ENCODE data around the gene CTDSPL. TPM values are rescaled to one million over a fixed set of nuclear protein-coding genes. Genes with fewer than 3 reads are reported as not detected.

The CTDSPL gene
- total and polyA plus RNA-seq, 2 of the 8 experiments (the other 6 are each of a cell fraction or from before 2014, with no cell fraction given): 20.3 to 42.2 TPM

DNA sequence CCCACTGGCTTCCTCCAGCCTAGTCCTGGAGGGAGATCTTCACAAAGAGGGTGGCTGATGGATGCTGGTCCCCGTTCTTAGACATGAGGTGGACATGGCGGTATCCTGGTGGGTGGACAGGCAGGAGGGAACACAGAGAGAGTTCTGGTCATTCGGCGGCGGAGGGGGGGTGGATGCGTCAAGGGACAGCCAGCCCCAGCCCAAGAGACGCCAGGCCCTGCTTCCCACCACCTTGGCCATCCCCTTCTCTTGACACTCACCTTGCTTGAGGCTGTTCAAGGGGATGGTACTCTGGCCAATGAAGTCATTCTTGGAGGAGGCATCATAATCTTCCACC is 146.0 kb downstream of the CTDSPL start:
- Histone ChIP-seq H3K23ac (ENCODE audit: insufficient read length) (no peak overlapping the region), H2BK15ac (ENCODE audit: low read length) (no peak overlapping the region), H3K27me3 (replicated peaks in 1 of 4; ENCODE audit: control insufficient read depth in 3 of 4, extremely low read depth in 1 of 4, insufficient read depth in 3 of 4, low read length in 3 of 4) (no peaks in the 10 kb centered on the region), H4K8ac (ENCODE audit: extremely low read depth, insufficient read depth, low read length) (no peak overlapping the region), H3K79me1 (ENCODE audit: low read depth, low read length) (no peaks in the 10 kb centered on the region), H2BK20ac (ENCODE audit: low read length) (no peak overlapping the region), H3K36me3 (ENCODE audit: control insufficient read depth in 2 of 4, insufficient read depth in 4 of 4, low read length in 3 of 4) (no peaks in the 10 kb centered on the region; a peak in 1 of 8 replicates), H3K79me2 (ENCODE audit: control insufficient read depth in 1 of 2, insufficient read depth in 2 of 2, low read length in 2 of 2) (no peaks in the 10 kb centered on the region), H3K18ac (ENCODE audit: extremely low read depth, low read length) (no peak overlapping the region), H3K4me1 (replicated peaks in 1 of 4; ENCODE audit: control insufficient read depth in 3 of 4, insufficient read depth in 4 of 4, low read length in 3 of 4) (no peaks in the 10 kb centered on the region), H3K56ac (replicated peaks; ENCODE audit: insufficient read length, low read depth, low read length) (no peak overlapping the region), H3K23me2 (ENCODE audit: low read depth, low read length) (no peaks in the 10 kb centered on the region), H3K14ac (ENCODE audit: insufficient read length) (no peak overlapping the region), H2AK5ac (ENCODE audit: low read depth, low read length) (no peak overlapping the region), H4K20me1 (replicated peaks in 1 of 2; ENCODE audit: control insufficient read depth in 1 of 2, insufficient read depth in 2 of 2, low read length in 2 of 2) (peaks cover 0 to 6% of the 10 kb centered on the region in 2 experiments), H3K4me3 (ENCODE audit: extremely low read depth in 1 of 4, insufficient read depth in 2 of 4, low read depth in 3 of 4, low read length in 4 of 4) (no peak overlapping the region), H3K4ac (replicated peaks; ENCODE audit: insufficient read length, low read depth, low read length) (no peak overlapping the region), H3K4me2 (ENCODE audit: insufficient read depth in 1 of 2, low read depth in 2 of 2, low read length in 2 of 2) (no peak overlapping the region), H3K27ac (ENCODE audit: low read depth, low read length) (no peak overlapping the region), H3K9ac (replicated peaks in 1 of 4; ENCODE audit: extremely low read depth in 1 of 4, low read depth in 3 of 4, low read length in 3 of 4) (no peak overlapping the region), H4K5ac (ENCODE audit: insufficient read length, low read depth, low read length) (no peak overlapping the region), H2BK12ac (ENCODE audit: low read depth, low read length) (no peak overlapping the region), H2BK120ac (replicated peaks; ENCODE audit: low read depth, low read length) (no peak overlapping the region), H2BK5ac (ENCODE audit: low read depth, low read length) (no peak overlapping the region), H4K91ac (replicated peaks; ENCODE audit: insufficient read length, low read length) (no peak overlapping the region), H2AFZ (ENCODE audit: low read length) (no peak overlapping the region), H3K9me3 (ENCODE audit: insufficient read depth in 2 of 2, low read depth in 1 of 2, low read length in 1 of 2) (no peaks in the 10 kb centered on the region)
- FAIRE-seq (no peak), DNase-seq (ENCODE audit: low read depth in 1 of 2, low spot score in 2 of 2) (no peak)
- POLR2A ChIA-PET (ENCODE audit: partially characterized antibody): no interaction called here
- TF ChIP-seq ATF2 (IDR thresholded peaks at IDR 0.05; ENCODE audit: low read length): no peak
- 97% methylated on average over 7 of the region's 7 CpGs; no CpG with 5 or more reads in 1 of the 2 experiments for WGBS, 2 experiments (ENCODE audit: extremely low coverage in 1 of 2, insufficient coverage in 1 of 2, insufficient read length in 1 of 2, insufficient replicate concordance in 2 of 2, low coverage in 1 of 2, low lambda C conversion rate in 2 of 2, missing lambda C conversion rate in 1 of 2)
- CTCF ChIA-PET (ENCODE audit: partially characterized antibody): interaction anchor here (1.0 to 2.4 kb wide), 5 partner anchors 8 to 152 kb away, joined by 3 to 12 read pairs (median 4); no protein-coding TSS in a partner anchor
